HCT116 (cell line): Measurements from ENCODE around the gene LIMK2. TPM values are rescaled to one million over a fixed set of nuclear protein-coding genes. Genes with fewer than 3 reads are reported as not detected.
"Not testable (repeated sequence)": the region's sequence is repeated elsewhere in the genome, so short reads cannot be mapped to it uniquely, and the experiment has no call there.

Experiments
- ATAC-seq: fragments of 200-7000 bp; cut with Tn5 transposase; 2 replicates; pipeline ENCODE4 v1.9.1; 2020; ENCODE audit warnings: mild to moderate bottlenecking, moderate library complexity
- BruUV-seq: library from RNA; stranded (reverse); fragments of 400-500 nt; replicated peaks from 2 replicates; lab custom pipeline; 2021; lab: Mats Ljungman, UMichigan
- CTCF ChIA-PET: fragments of 300-600 bp; sonication (Branson Sonifier 250); formaldehyde crosslinking; loops from one replicate; lab custom pipeline; 2021; ENCODE audit warnings: antibody characterized with exemption; lab: Charles Lee
- POLR2A ChIA-PET: fragments of 300-600, 350-600 bp; sonication (Branson Sonifier 250); formaldehyde crosslinking; loops from one replicate; lab custom pipeline; 2021; ENCODE audit warnings: antibody characterized with exemption; lab: Charles Lee
- RAD21 ChIA-PET, 2 experiments: fragments of 300-600 bp; sonication (Branson Sonifier 250); formaldehyde crosslinking; loops; one replicate each; lab custom pipeline; 2023; ENCODE audit warnings: low total read pairs in 2 of 2; ENCODE audit not compliant: uncharacterized antibody in 2 of 2, unreplicated experiment in 2 of 2, low non-redundant PET in 1 of 2; lab: Charles Lee
- DNase-seq: peaks from one replicate; pipeline ENCODE4 v3.0.0-alpha.2; 2010; ENCODE audit warnings: low read depth, low spot score
- H2AFZ ChIP-seq: fragments of 200-600 bp; shearing (Covaris generic), sonication (generic); 2 replicates; pipeline ENCODE4 v1.6.1; 2017; ENCODE audit warnings: low read depth, mixed run types, mixed read lengths, antibody characterized with exemption, low read length; ENCODE audit not compliant: poor library complexity, severe bottlenecking
- H3K27ac ChIP-seq: 2 replicates; pipeline ENCODE4 v1.5.1; 2012; ENCODE audit warnings: low read depth, low read length
- H3K27me3 ChIP-seq: fragments of 200-600 bp; sonication (generic); 2 replicates; pipeline ENCODE4 v1.6.1; 2016; ENCODE audit warnings: mixed run types, low read length, mixed read lengths; ENCODE audit not compliant: insufficient read depth
- H3K36me3 ChIP-seq, 2 experiments: fragments of 200-500 bp in 1 of 2; fragments of 200-600 bp in 1 of 2; sonication (Bioruptor generic) in 1 of 2; sonication (generic) in 1 of 2; 2 replicates each; pipeline versions ENCODE4 v1.5.1 to v1.6.1; 2014 to 2016; ENCODE audit warnings: low read length in 2 of 2, inconsistent platforms in 1 of 2, mixed read lengths in 1 of 2, mixed run types in 1 of 2; ENCODE audit not compliant: insufficient read depth in 2 of 2, control insufficient read depth in 1 of 2
- H3K4me1 ChIP-seq, 2 experiments: fragments of 200-600 bp in 1 of 2; sonication (generic) in 1 of 2; 2 replicates each; pipeline versions ENCODE4 v1.5.1 to v1.6.1; 2012 to 2017; ENCODE audit warnings: low read length in 2 of 2, inconsistent platforms in 1 of 2, mild to moderate bottlenecking in 1 of 2, mixed read lengths in 1 of 2, mixed run types in 1 of 2, moderate library complexity in 1 of 2; ENCODE audit not compliant: insufficient read depth in 2 of 2, control insufficient read depth in 1 of 2
- H3K4me2 ChIP-seq: fragments of 200-600 bp; sonication (generic); 2 replicates; pipeline ENCODE4 v1.6.1; 2017; ENCODE audit warnings: mixed run types, low read length, mixed read lengths
- H3K4me3 ChIP-seq, 2 experiments: fragments of 200-600 bp in 1 of 2; sonication (generic) in 1 of 2; replicated peaks in 1 of 2; 2 replicates each; pipeline ENCODE4 v1.5.1; 2011 to 2016; ENCODE audit warnings: low read length in 2 of 2, control low read depth in 1 of 2, low read depth in 1 of 2, mild to moderate bottlenecking in 1 of 2, mixed read lengths in 1 of 2, mixed run types in 1 of 2
- H3K79me2 ChIP-seq: fragments of 200-600 bp; sonication (generic); 2 replicates; pipeline ENCODE4 v1.6.1; 2017; ENCODE audit warnings: mild to moderate bottlenecking, mixed run types, low read length, moderate library complexity, mixed read lengths; ENCODE audit not compliant: insufficient read depth
- H3K9ac ChIP-seq: fragments of 200-600 bp; sonication (generic); 2 replicates; pipeline ENCODE4 v1.6.1; 2016; ENCODE audit warnings: low read length, mixed read lengths
- H3K9me2 ChIP-seq: fragments of 200-600 bp; sonication (generic), shearing (Covaris generic); 2 replicates; pipeline ENCODE4 v1.6.1; 2017; ENCODE audit warnings: mixed run types, mild to moderate bottlenecking, moderate library complexity; ENCODE audit not compliant: insufficient read depth
- H3K9me3 ChIP-seq, 2 experiments: fragments of 200-500 bp in 1 of 2; fragments of 200-600 bp in 1 of 2; sonication (Bioruptor generic) in 1 of 2; sonication (generic) in 1 of 2; 2 replicates each; pipeline ENCODE4 v1.6.1; 2014 to 2017; ENCODE audit warnings: low read length in 2 of 2, mixed read lengths in 2 of 2, inconsistent platforms in 1 of 2, low read depth in 1 of 2, mild to moderate bottlenecking in 1 of 2, mixed run types in 1 of 2, moderate library complexity in 1 of 2; ENCODE audit not compliant: control insufficient read depth in 1 of 2, insufficient read depth in 1 of 2
- H4K20me1 ChIP-seq: fragments of 200-600 bp; sonication (generic), shearing (Covaris generic); 2 replicates; pipeline ENCODE4 v1.6.1; 2017; ENCODE audit warnings: mixed run types, mild to moderate bottlenecking, moderate library complexity; ENCODE audit not compliant: insufficient read depth
- ATF3 ChIP-seq: IDR thresholded peaks from 2 replicates; pipeline ENCODE4 v1.6.1; 2012
- CEBPB ChIP-seq: IDR thresholded peaks from 2 replicates; pipeline ENCODE4 v1.6.1; 2012; ENCODE audit warnings: low read depth
- ELF1 ChIP-seq: IDR thresholded peaks from 2 replicates; pipeline ENCODE4 v1.6.1; 2012; ENCODE audit warnings: low read depth, borderline replicate concordance
- EZH2 ChIP-seq: fragments of 200-600 bp; sonication (generic); IDR thresholded peaks from 2 replicates; pipeline ENCODE4 v1.6.1; 2017; ENCODE audit warnings: antibody characterized with exemption, mixed run types
- EZH2phosphoT487 ChIP-seq: fragments of 200-600 bp; IDR thresholded peaks from 2 replicates; pipeline ENCODE4 v1.6.1; 2018; ENCODE audit warnings: antibody characterized with exemption, borderline replicate concordance
- FOSL1 ChIP-seq: IDR thresholded peaks from 2 replicates; pipeline ENCODE4 v1.6.1; 2012; ENCODE audit warnings: low read depth
- JUND ChIP-seq: IDR thresholded peaks from 2 replicates; pipeline ENCODE4 v1.6.1; 2012
- POLR2A ChIP-seq: IDR thresholded peaks from 2 replicates; pipeline ENCODE4 v1.7.0; 2011; ENCODE audit warnings: borderline replicate concordance; ENCODE audit not compliant: insufficient read depth, insufficient read length; ENCODE audit errors: extremely low read depth
- POLR2AphosphoS5 ChIP-seq: IDR thresholded peaks from 2 replicates; pipeline ENCODE4 v1.6.1; 2011; ENCODE audit warnings: mild to moderate bottlenecking, low read depth, low read length, moderate library complexity
- REST ChIP-seq: IDR thresholded peaks from 2 replicates; pipeline ENCODE4 v1.6.1; 2012; ENCODE audit warnings: low read depth
- SIN3A ChIP-seq: IDR thresholded peaks from 2 replicates; pipeline ENCODE4 v1.6.1; 2012; ENCODE audit warnings: low read depth
- ZFX ChIP-seq: fragments of 450-650 bp; IDR thresholded peaks from 2 replicates; pipeline ENCODE4 v1.6.1; 2017
- intact Hi-C: fragments of 100-400 bp; cut with micrococcal nuclease; formaldehyde crosslinking; loops from 2 replicates; pipeline ENCODE4 v1.10.0; 2022
- total RNA-seq: library from RNA; stranded (reverse); gene quantifications from one replicate; pipeline ENCODE4 v1.2.1, GENCODE V29; 2021; ENCODE audit not compliant: unreplicated experiment
- TF ChIP-seq, protein P1 (sequence below): IDR thresholded peaks from 2 replicates; pipeline ENCODE4 v1.6.1; 2012
- TF ChIP-seq, protein P2 (sequence below): IDR thresholded peaks from 2 replicates; pipeline ENCODE4 v1.6.1; 2011; ENCODE audit warnings: mild to moderate bottlenecking, low read length, moderate library complexity; ENCODE audit not compliant: insufficient replicate concordance; ENCODE audit errors: extremely low read depth

The LIMK2 gene
- total RNA-seq, 1 experiment from 2014 or later, result 21.9 TPM

- H2AFZ ChIP-seq, H3K4me3 ChIP-seq, POLR2A ChIA-PET, ATAC-seq, H3K27ac ChIP-seq, H3K9ac ChIP-seq, intact Hi-C loops, H3K9me2 ChIP-seq, H4K20me1 ChIP-seq, H3K27me3 ChIP-seq, H3K36me3 ChIP-seq, H3K9me3 ChIP-seq, BruUV-seq, H3K79me2 ChIP-seq, CTCF ChIA-PET, H3K4me1 ChIP-seq, RAD21 ChIA-PET, H3K4me2 ChIP-seq, DNase-seq: not testable (repeated sequence)
Observed at GRCh38 chr22:31206460-31206859, 5.6 kb upstream of the LIMK2 start.

GRCh38 chr22:31206896-31207687 is 5.0 kb upstream of the LIMK2 start:
- BruUV-seq, result no TSS peak
- Histone ChIP-seq H3K4me2 (no peak overlapping the region), H3K36me3 (peaks cover 0 to 3% of the 10 kb centered on the region in 2 experiments; a peak in 1 of 4 replicates), H3K4me1 (peaks cover 6 to 7% of the 10 kb centered on the region in 2 experiments; a peak in 3 of 4 replicates), H3K9me2 (no peaks in the 10 kb centered on the region), H3K9me3 (no peaks in the 10 kb centered on the region), H3K27ac (no peak overlapping the region), H4K20me1 (no peaks in the 10 kb centered on the region), H2AFZ (no peak overlapping the region), H3K79me2 (no peaks in the 10 kb centered on the region), H3K27me3 (no peaks in the 10 kb centered on the region), H3K4me3 (no peak overlapping the region), H3K9ac (no peak overlapping the region)
- ATAC-seq (no peak), DNase-seq (no peak)
- POLR2A ChIA-PET, result interaction anchor here (0.7 kb wide), 1 partner anchor 594 kb away, joined by 3 read pairs; no protein-coding TSS in a partner anchor
- RAD21 ChIA-PET, result no interaction called here
- intact Hi-C loops, result no loop called here
- CTCF ChIA-PET, result no interaction called here
- no peak for TF ChIP-seq ATF3
- no peak for TF ChIP-seq POLR2A
- TF ChIP-seq, protein P1, sequence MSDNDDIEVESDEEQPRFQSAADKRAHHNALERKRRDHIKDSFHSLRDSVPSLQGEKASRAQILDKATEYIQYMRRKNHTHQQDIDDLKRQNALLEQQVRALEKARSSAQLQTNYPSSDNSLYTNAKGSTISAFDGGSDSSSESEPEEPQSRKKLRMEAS, result no peak
- TF ChIP-seq JUND, result no peak
- no peak for TF ChIP-seq POLR2AphosphoS5
- no peak for TF ChIP-seq CEBPB
- TF ChIP-seq EZH2, result no peak
- no peak for TF ChIP-seq SIN3A
- TF ChIP-seq, protein P2, sequence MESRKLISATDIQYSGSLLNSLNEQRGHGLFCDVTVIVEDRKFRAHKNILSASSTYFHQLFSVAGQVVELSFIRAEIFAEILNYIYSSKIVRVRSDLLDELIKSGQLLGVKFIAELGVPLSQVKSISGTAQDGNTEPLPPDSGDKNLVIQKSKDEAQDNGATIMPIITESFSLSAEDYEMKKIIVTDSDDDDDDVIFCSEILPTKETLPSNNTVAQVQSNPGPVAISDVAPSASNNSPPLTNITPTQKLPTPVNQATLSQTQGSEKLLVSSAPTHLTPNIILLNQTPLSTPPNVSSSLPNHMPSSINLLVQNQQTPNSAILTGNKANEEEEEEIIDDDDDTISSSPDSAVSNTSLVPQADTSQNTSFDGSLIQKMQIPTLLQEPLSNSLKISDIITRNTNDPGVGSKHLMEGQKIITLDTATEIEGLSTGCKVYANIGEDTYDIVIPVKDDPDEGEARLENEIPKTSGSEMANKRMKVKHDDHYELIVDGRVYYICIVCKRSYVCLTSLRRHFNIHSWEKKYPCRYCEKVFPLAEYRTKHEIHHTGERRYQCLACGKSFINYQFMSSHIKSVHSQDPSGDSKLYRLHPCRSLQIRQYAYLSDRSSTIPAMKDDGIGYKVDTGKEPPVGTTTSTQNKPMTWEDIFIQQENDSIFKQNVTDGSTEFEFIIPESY, result no peak
- no peak for TF ChIP-seq EZH2phosphoT487
- no peak for TF ChIP-seq REST
- no peak for TF ChIP-seq ELF1
- TF ChIP-seq FOSL1, result no peak
- TF ChIP-seq ZFX, result no peak
